Kidney (tissue), 14 donors: ENCODE data around the gene RAB3C. TPM values are rescaled to one million over a fixed set of nuclear protein-coding genes. Genes with fewer than 3 reads are reported as not detected.

ENCODE experiments used
- DNase-seq, 5 donors: peaks; one replicate each; pipeline ENCODE4 v3.0.0-alpha.2; 2013 to 2020
- FAIRE-seq: peaks from 2 replicates; lab custom pipeline; 2012; peaks lifted over from hg19 to GRCh38; lab: Jason Lieb, UNC
- H3K27ac ChIP-seq, 2 donors: one replicate each; pipeline ENCODE4 v1.7.0; 2013; ENCODE audit warnings: low read depth in 2 of 2, low read length in 2 of 2, inconsistent platforms in 1 of 2
- H3K27me3 ChIP-seq: one replicate; pipeline ENCODE4 v1.7.1; 2013; ENCODE audit warnings: low read length, inconsistent platforms; ENCODE audit not compliant: control insufficient read depth, insufficient read depth
- H3K36me3 ChIP-seq, 3 donors: one replicate each; pipeline versions ENCODE4 v1.7.0 to v1.7.1; 2013; ENCODE audit warnings: low read length in 3 of 3, control low read depth in 1 of 3, inconsistent platforms in 1 of 3; ENCODE audit not compliant: insufficient read depth in 3 of 3, control insufficient read depth in 2 of 3
- H3K4me1 ChIP-seq, 3 donors: one replicate each; pipeline versions ENCODE4 v1.7.0 to v1.7.1; 2013; ENCODE audit warnings: low read length in 3 of 3, inconsistent platforms in 1 of 3, low read depth in 1 of 3; ENCODE audit not compliant: control insufficient read depth in 2 of 3, insufficient read depth in 2 of 3
- H3K4me3 ChIP-seq, 3 donors: one replicate each; pipeline versions ENCODE4 v1.7.0 to v1.8.1; 2013; ENCODE audit warnings: low read length in 3 of 3, control low read depth in 1 of 3, inconsistent platforms in 1 of 3
- H3K9ac ChIP-seq, 3 donors: one replicate each; pipeline versions ENCODE4 v1.7.0 to v1.7.1; 2013; ENCODE audit warnings: low read length in 3 of 3, control low read depth in 1 of 3, inconsistent platforms in 1 of 3
- H3K9me3 ChIP-seq, 3 donors: one replicate each; pipeline versions ENCODE4 v1.7.0 to v1.7.1; 2013; ENCODE audit warnings: low read length in 3 of 3, control low read depth in 1 of 3, inconsistent platforms in 1 of 3; ENCODE audit not compliant: control insufficient read depth in 2 of 3, insufficient read depth in 1 of 3
- intact Hi-C: fragments of 100-400 bp; cut with DNase I; formaldehyde crosslinking; loops from one replicate; pipeline ENCODE4 v1.11.1; 2022
- polyA plus RNA-seq: library from polyadenylated mRNA; stranded (reverse); fragments of 350-450 nt; fragmentation: Illumina TruSeq; extraction: RNeasy Lipid Tissue Mini Kit (QIAGEN cat#74804); gene quantifications from one replicate; pipeline ENCODE4 v1.2.3, GENCODE V29; 2014; ENCODE audit warnings: low read depth, low replicate concordance; ENCODE audit not compliant: insufficient read depth
- total RNA-seq: library from RNA; stranded (reverse); fragmentation: NEBNext Ultra II Directional; extraction: Animal tissue kit (Norgen Biotek cat#: 25700); gene quantifications from one replicate; pipeline ENCODE4 v1.2.1, GENCODE V29; 2021
- TF ChIP-seq, protein P1 (sequence below): IDR thresholded peaks from 3 replicates; pipeline ENCODE4 v1.5.1; 2012; ENCODE audit warnings: mild to moderate bottlenecking, moderate library complexity, borderline replicate concordance; ENCODE audit not compliant: insufficient read depth; ENCODE audit errors: extremely low read depth
- donor health status: control.
- donor health status: control.
- donor health status: control.
- donor health status: control.
- donor health status: control.
- donor health status: DM: yes; HTN: yes; CAD: no.
- donor health status: Normal renal cell carcinoma (clear cell type).

RAB3C gene
- total and polyA plus RNA-seq, 2 donors from 2014 or later: 3.7 TPM; not detected in 1

DNA sequence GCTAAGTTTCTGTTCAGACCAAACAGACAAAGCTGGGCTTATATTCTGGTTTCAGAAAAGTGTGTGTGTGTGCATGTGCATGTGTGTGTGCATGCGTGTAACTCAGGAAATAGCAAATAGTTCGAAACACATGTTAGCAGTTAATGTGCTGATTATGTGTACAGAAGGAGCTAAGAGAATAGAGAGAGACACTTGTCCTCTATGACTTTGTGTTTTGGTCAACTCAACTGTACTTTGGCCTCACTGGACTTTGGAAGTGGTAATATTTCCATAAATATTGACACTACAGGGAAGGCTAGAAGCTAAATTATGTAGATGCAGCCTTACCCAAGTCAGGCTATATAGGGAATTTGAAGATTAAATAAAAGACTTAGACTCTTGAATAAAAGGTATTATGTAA lies 155.5 kb downstream of the RAB3C start:
- Histone ChIP-seq H3K9me3 (no peaks in the 10 kb centered on the region), H3K9ac (no peak overlapping the region), H3K4me1 (no peaks in the 10 kb centered on the region), H3K27ac (no peak overlapping the region), H3K27me3 (no peaks in the 10 kb centered on the region), H3K4me3 (no peak overlapping the region), H3K36me3 (no peaks in the 10 kb centered on the region)
- intact Hi-C loops: no loop called here
- DNase-seq (no peak), FAIRE-seq (no peak)
- TF ChIP-seq, protein P1, sequence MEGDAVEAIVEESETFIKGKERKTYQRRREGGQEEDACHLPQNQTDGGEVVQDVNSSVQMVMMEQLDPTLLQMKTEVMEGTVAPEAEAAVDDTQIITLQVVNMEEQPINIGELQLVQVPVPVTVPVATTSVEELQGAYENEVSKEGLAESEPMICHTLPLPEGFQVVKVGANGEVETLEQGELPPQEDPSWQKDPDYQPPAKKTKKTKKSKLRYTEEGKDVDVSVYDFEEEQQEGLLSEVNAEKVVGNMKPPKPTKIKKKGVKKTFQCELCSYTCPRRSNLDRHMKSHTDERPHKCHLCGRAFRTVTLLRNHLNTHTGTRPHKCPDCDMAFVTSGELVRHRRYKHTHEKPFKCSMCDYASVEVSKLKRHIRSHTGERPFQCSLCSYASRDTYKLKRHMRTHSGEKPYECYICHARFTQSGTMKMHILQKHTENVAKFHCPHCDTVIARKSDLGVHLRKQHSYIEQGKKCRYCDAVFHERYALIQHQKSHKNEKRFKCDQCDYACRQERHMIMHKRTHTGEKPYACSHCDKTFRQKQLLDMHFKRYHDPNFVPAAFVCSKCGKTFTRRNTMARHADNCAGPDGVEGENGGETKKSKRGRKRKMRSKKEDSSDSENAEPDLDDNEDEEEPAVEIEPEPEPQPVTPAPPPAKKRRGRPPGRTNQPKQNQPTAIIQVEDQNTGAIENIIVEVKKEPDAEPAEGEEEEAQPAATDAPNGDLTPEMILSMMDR: no peak

DNA sequence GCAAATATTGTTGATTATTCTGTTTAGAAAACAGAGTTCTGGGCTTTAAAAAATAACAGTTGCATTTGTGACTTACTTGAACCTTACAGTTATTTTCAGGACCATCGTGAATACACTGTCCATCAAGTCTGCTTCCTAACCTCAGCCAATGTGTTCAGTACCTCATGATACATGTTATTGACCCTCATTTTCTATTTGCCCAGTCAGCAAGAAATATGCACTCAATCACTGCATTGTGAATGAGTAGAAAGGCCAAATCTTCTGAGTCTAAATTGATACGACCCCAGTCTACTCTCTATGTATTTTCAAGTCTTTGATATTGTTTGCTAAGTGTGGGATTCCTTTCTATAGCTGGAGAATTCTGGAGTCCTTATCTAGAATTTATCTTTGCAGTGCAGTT lies 156.2 kb downstream of the RAB3C start:
- DNase-seq: no peak
- Histone ChIP-seq H3K4me1 (no peaks in the 10 kb centered on the region), H3K36me3 (no peaks in the 10 kb centered on the region), H3K9me3 (no peaks in the 10 kb centered on the region), H3K27me3 (no peaks in the 10 kb centered on the region), H3K4me3 (no peak overlapping the region), H3K9ac (no peak overlapping the region), H3K27ac (no peak overlapping the region)
- intact Hi-C loops: no loop called here
- no peak for FAIRE-seq
- TF ChIP-seq, protein P1: no peak

DNA sequence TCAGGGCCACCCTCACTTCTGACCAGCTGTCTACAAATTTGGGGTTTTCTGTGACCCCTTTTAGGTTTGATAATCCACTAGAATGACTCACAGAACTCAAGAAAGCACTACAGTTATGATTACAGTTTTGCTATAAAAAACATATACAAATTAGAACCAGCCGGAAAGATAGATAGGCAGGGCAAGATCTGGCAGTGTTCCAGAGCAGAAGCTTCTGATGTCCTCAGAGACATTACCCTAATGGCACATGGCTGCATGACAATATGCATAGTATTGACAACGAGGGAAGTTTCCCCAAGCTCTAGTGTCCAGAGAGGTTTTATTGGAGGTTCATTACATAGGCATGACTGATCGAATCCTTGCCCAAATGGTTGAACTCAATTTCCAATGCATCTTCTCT lies 158.1 kb downstream of the RAB3C start:
- H3K4me1 ChIP-seq: no peaks in the 10 kb centered on the region
- H3K4me3 ChIP-seq: no peak overlapping the region
- no peak overlapping the region for H3K27ac ChIP-seq
- H3K36me3 ChIP-seq: no peaks in the 10 kb centered on the region
- intact Hi-C loops: no loop called here
- TF ChIP-seq, protein P1: no peak
- FAIRE-seq (no peak), DNase-seq (no peak)
- no peaks in the 10 kb centered on the region for H3K9me3 ChIP-seq
- H3K27me3 ChIP-seq: no peaks in the 10 kb centered on the region
- no peak overlapping the region for H3K9ac ChIP-seq

DNA sequence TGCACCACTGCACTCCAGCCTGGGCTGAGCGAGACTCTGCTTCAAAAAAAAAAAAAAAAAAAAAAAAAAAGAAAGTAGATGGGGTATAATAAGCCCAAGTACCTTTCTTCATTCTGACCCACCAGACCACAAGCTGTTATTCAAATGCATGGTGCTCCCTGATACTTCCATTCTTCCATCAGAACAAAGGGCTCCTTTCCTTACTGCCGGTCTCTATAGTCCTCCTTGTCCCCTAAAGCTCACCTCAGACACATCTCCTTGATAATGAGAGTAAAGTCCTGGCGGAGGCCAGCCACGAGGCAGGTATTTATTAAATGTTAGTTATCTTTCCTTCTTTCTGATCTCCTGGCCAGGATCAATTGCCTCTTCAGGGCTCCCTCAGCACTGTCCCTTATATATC lies 162.5 kb downstream of the RAB3C start:
- Histone ChIP-seq H3K4me3 (no peak overlapping the region), H3K27me3 (no peaks in the 10 kb centered on the region), H3K4me1 (no peaks in the 10 kb centered on the region), H3K9ac (no peak overlapping the region), H3K36me3 (no peaks in the 10 kb centered on the region), H3K9me3 (no peaks in the 10 kb centered on the region), H3K27ac (no peak overlapping the region)
- TF ChIP-seq, protein P1: no peak
- DNase-seq: no peak
- intact Hi-C loops: no loop called here
- no peak for FAIRE-seq
